ENCODE measurements around the gene FBXO46. TPM values are rescaled to one million over a fixed set of nuclear protein-coding genes. Genes with fewer than 3 reads are reported as not detected.

The FBXO46 gene
- total RNA-seq, 1 experiment from 2014 or later = 43.9 TPM

GRCh38 chr19:45668342-45668871 is 62.3 kb downstream of the FBXO46 start:
- no peak overlapping the region for H3K4ac ChIP-seq (ENCODE audit: low read depth, low read length)
- no peak overlapping the region for H2AFZ ChIP-seq (ENCODE audit: low read length)
- no peak for DNase-seq
- H3K27ac ChIP-seq (ENCODE audit: insufficient read length, low read depth, low read length) = no peak overlapping the region
- WGBS (ENCODE audit: extremely low coverage, insufficient read length, low lambda C conversion rate) = no CpG with 5 or more reads among the region's 19 CpGs
- H3K23me2 ChIP-seq (ENCODE audit: insufficient read length, low read depth, low read length, poor library complexity, severe bottlenecking) = peaks cover 15% of the 10 kb centered on the region
- no peak overlapping the region for H3K27ac Mint-ChIP-seq
- peaks cover 2% of the 10 kb centered on the region; the same call in 1 of the 2 replicates for H3K4me1 ChIP-seq (ENCODE audit: insufficient read depth, low read length)
- no peak overlapping the region for H4K5ac ChIP-seq (ENCODE audit: insufficient read length, low read depth, low read length)
- no peak overlapping the region for H2BK20ac ChIP-seq (ENCODE audit: low read depth, low read length, poor library complexity, severe bottlenecking)
- no peak overlapping the region for H3K23ac ChIP-seq (ENCODE audit: insufficient read length, low read depth, low read length)
- H3K36me3 Mint-ChIP-seq (ENCODE audit: insufficient read depth in 1 of 3, low read depth in 3 of 3) = peaks cover 0 to 2% (median 0%) of the 10 kb centered on the region in 3 experiments; a peak in 1 of 7 replicates
- H3K4me2 ChIP-seq (ENCODE audit: insufficient read depth, insufficient read length, low read length) = peak overlapping the region; percentile 87
- no peaks in the 10 kb centered on the region; a peak in 1 of 5 replicates for H3K9me3 Mint-ChIP-seq
- no peak overlapping the region for H4K8ac ChIP-seq (replicated peaks; ENCODE audit: insufficient read length, low read depth, low read length)
- peak overlapping the region; percentile 51 to 81 for H3K4me3 Mint-ChIP-seq
- no peak overlapping the region for H2BK15ac ChIP-seq (ENCODE audit: low read depth, low read length)
- H3K14ac ChIP-seq (ENCODE audit: insufficient read depth, low read length) = no peak overlapping the region
- no peaks in the 10 kb centered on the region for H3K79me2 ChIP-seq (ENCODE audit: insufficient read depth, low read length)
- H3K56ac ChIP-seq (ENCODE audit: insufficient read length, low read depth, low read length) = no peak overlapping the region
- peaks cover 56% of the 10 kb centered on the region for H3K27me3 Mint-ChIP-seq (ENCODE audit: low read depth)
- no peak overlapping the region for H3K18ac ChIP-seq (ENCODE audit: insufficient read length, low read depth, low read length)
- H4K20me1 ChIP-seq (ENCODE audit: control insufficient read depth, insufficient read depth, insufficient read length) = no peaks in the 10 kb centered on the region
- H3K9ac ChIP-seq (ENCODE audit: extremely low read depth, insufficient read length, low read length) = no peak overlapping the region
- H3K9me3 ChIP-seq (ENCODE audit: control insufficient read depth, low read depth, low read length) = no peaks in the 10 kb centered on the region
- H3K4me1 Mint-ChIP-seq = peaks cover 16 to 25% of the 10 kb centered on the region in 2 experiments
- H2BK12ac ChIP-seq (ENCODE audit: insufficient read length, low read depth, low read length) = no peak overlapping the region
- H3T11ph ChIP-seq (ENCODE audit: low read length) = no peak overlapping the region
- peaks cover 9% of the 10 kb centered on the region; the same call in 1 of the 2 replicates for H3K27me3 ChIP-seq (ENCODE audit: insufficient read depth, low read length)
- no peak overlapping the region for H2AK5ac ChIP-seq (ENCODE audit: insufficient read length, low read length)
- TF ChIP-seq CTCF (conservative IDR thresholded peaks at IDR 0.05) = no peak
- no peaks in the 10 kb centered on the region for H3K79me1 ChIP-seq (ENCODE audit: insufficient read depth, low read depth, low read length, poor library complexity, severe bottlenecking)
- no peak overlapping the region for H2BK5ac ChIP-seq (ENCODE audit: insufficient read length, low read length)
- H4K91ac ChIP-seq (ENCODE audit: insufficient read length, low read depth, low read length) = no peak overlapping the region
- H2BK120ac ChIP-seq (ENCODE audit: low read depth, low read length, poor library complexity, severe bottlenecking) = no peak overlapping the region
